22Rv1 (cell line): ENCODE results near the gene ULK4.

Experiments
- CTCF ChIP-seq: fragments of 450-650 bp; IDR thresholded peaks from 2 replicates; pipeline ENCODE4 v1.5.1; 2017; ENCODE audit warnings: mild to moderate bottlenecking
- ZFX ChIP-seq: fragments of 450-650 bp; IDR thresholded peaks from 2 replicates; pipeline ENCODE4 v1.6.1; 2017; ENCODE audit warnings: antibody characterized with exemption, borderline replicate concordance

GRCh38 chr3:42005401-42005800 is 43.5 kb upstream of the ULK4 start:
- TF ChIP-seq CTCF, result no peak
- TF ChIP-seq ZFX, result no peak
